Measurements from ENCODE around the gene ARMC10.
"Not testable (repeated sequence)": the region's sequence is repeated elsewhere in the genome, so short reads cannot be mapped to it uniquely, and the experiment has no call there.

ARMC10 gene

GRCh38 chr7:103074519-103075336 is at the start of gene ARMC10, which contains the start of gene FBXL13:
ARMC10 (plus strand) TSS chr7:103075140; CDS start chr7:103075273, 133 bp downstream.
FBXL13 (minus strand) TSS chr7:103074796.
- peak; percentile 83 for DNase-seq

- DNase-seq = no peak
These were observed 49.6 kb upstream of the ARMC10 start for GRCh38 chr7:103025341-103025740.

GRCh38 chr7:103031024-103031423 is 43.9 kb upstream of the ARMC10 start:
- no peak for DNase-seq

GRCh38 chr7:103031781-103032180 is 43.2 kb upstream of the ARMC10 start:
- no peak for DNase-seq

GRCh38 chr7:103034318-103034717 is 40.6 kb upstream of the ARMC10 start:
- not testable (repeated sequence) for DNase-seq

- DNase-seq = no peak
These were observed 37.5 kb upstream of the ARMC10 start for GRCh38 chr7:103037476-103037822.

GRCh38 chr7:103037823-103038739 is 36.9 kb upstream of the ARMC10 start:
- not testable (repeated sequence) for DNase-seq

- DNase-seq = not testable (repeated sequence)
These were observed 33.1 kb upstream of the ARMC10 start for GRCh38 chr7:103041815-103042214.

- no peak for DNase-seq
These were observed 26.1 kb upstream of the ARMC10 start for GRCh38 chr7:103048833-103049232.

GRCh38 chr7:103051519-103051918 is 23.4 kb upstream of the ARMC10 start:
- DNase-seq = no peak

- not testable (repeated sequence) for DNase-seq
These were observed 18.9 kb upstream of the ARMC10 start for GRCh38 chr7:103056006-103056405.

- no peak for DNase-seq
These were observed 16.8 kb upstream of the ARMC10 start for GRCh38 chr7:103058122-103058521.

GRCh38 chr7:103059471-103059870 is 15.5 kb upstream of the ARMC10 start:
- DNase-seq = no peak

GRCh38 chr7:103063895-103064294 is 11.0 kb upstream of the ARMC10 start:
- no peak for DNase-seq

GRCh38 chr7:103065667-103066066 is 9.3 kb upstream of the ARMC10 start:
- DNase-seq = no peak

GRCh38 chr7:103068414-103069403 is 6.2 kb upstream of the ARMC10 start:
- DNase-seq = no peak

GRCh38 chr7:103071000-103071399 is 3.9 kb upstream of the ARMC10 start:
- no peak for DNase-seq

GRCh38 chr7:103073989-103074518 is 886 bp upstream of the ARMC10 start:
- no peak for DNase-seq

- DNase-seq = peak; percentile 41
These were observed 488 bp downstream of the ARMC10 start for GRCh38 chr7:103075337-103075918.

- DNase-seq = no peak
These were observed 1.8 kb downstream of the ARMC10 start for GRCh38 chr7:103076764-103077163.

GRCh38 chr7:103077318-103077717 is 2.4 kb downstream of the ARMC10 start:
- DNase-seq = no peak

- DNase-seq = not testable (repeated sequence)
These were observed 3.3 kb downstream of the ARMC10 start for GRCh38 chr7:103078226-103078625.

Measured in DMS79 (cell line).